NCI-H524 (cell line): ENCODE measurements around the gene PRR36.

ENCODE experiments used
- DNase-seq, 2 experiments: peaks; one replicate each; lab custom pipeline; 2025; lab: John Stamatoyannopoulos, UW

Gene PRR36

GRCh38 chr19:7872306-7873204, 1.6 kb downstream of the PRR36 start:
- DNase-seq: no peak

GRCh38 chr19:7871437-7872305, 2.5 kb downstream of the PRR36 start:
- DNase-seq: peak in 1 of 2 experiments; percentile 40

- no peak for DNase-seq
Observed at GRCh38 chr19:7870571-7871436, 3.4 kb downstream of the PRR36 start.

GRCh38 chr19:7869910-7870511, 4.2 kb downstream of the PRR36 start:
- DNase-seq: no peak

GRCh38 chr19:7869453-7869909, 4.7 kb downstream of the PRR36 start:
- no peak for DNase-seq

- DNase-seq: no peak
Observed at GRCh38 chr19:7868671-7869452, 5.3 kb downstream of the PRR36 start.

- peak; percentile 26 to 74 for DNase-seq
Observed at GRCh38 chr19:7868326-7868670, 5.9 kb downstream of the PRR36 start.

GRCh38 chr19:7867092-7867844, 6.9 kb downstream of the PRR36 start:
- no peak for DNase-seq

GRCh38 chr19:7866399-7867091, 7.6 kb downstream of the PRR36 start:
- DNase-seq: no peak

GRCh38 chr19:7865262-7865911, 8.8 kb downstream of the PRR36 start:
- DNase-seq: no peak

- DNase-seq: no peak
Observed at GRCh38 chr19:7864690-7865074, 9.5 kb downstream of the PRR36 start.

GRCh38 chr19:7863971-7864689, 10.1 kb downstream of the PRR36 start:
- DNase-seq: no peak

- DNase-seq: no peak
Observed at GRCh38 chr19:7863157-7863970, 10.8 kb downstream of the PRR36 start.

- DNase-seq: no peak
Observed at GRCh38 chr19:7862413-7862951, 11.7 kb downstream of the PRR36 start.

GRCh38 chr19:7861619-7862412, 12.4 kb downstream of the PRR36 start:
- no peak for DNase-seq
